A673 (cell line): ENCODE results near the gene SORL1. TPM values are rescaled to one million over a fixed set of nuclear protein-coding genes. Genes with fewer than 3 reads are reported as not detected.

Source experiments
- BruUV-seq: library from RNA; stranded (reverse); fragments of 400-500 nt; replicated peaks from 2 replicates; lab custom pipeline; 2021; lab: Mats Ljungman, UMichigan
- CTCF ChIA-PET: fragments of 300-600 bp; sonication (Branson Sonifier 250); formaldehyde crosslinking; loops from one replicate; lab custom pipeline; 2022; ENCODE audit warnings: antibody characterized with exemption; lab: Charles Lee
- POLR2A ChIA-PET: fragments of 300-600 bp; sonication (Branson Sonifier 250); formaldehyde crosslinking; loops from one replicate; lab custom pipeline; 2022; ENCODE audit warnings: antibody characterized with exemption; ENCODE audit not compliant: low non-redundant PET; lab: Charles Lee
- DNase-seq: peaks from one replicate; pipeline ENCODE4 v3.0.0-alpha.2; 2015; ENCODE audit warnings: low spot score
- H3K27ac ChIP-seq: fragments of 200-600 bp; sonication (generic); 2 replicates; pipeline ENCODE4 v1.5.1; 2016; ENCODE audit warnings: mixed run types, low read depth, mild to moderate bottlenecking, mixed read lengths, antibody characterized with exemption, low read length; ENCODE audit not compliant: poor library complexity, severe bottlenecking
- H3K27me3 ChIP-seq: fragments of 200-600 bp; sonication (generic); replicated peaks from 2 replicates; pipeline ENCODE4 v1.6.1; 2017; ENCODE audit warnings: mixed run types, low read depth, mild to moderate bottlenecking, mixed read lengths, antibody characterized with exemption, low read length; ENCODE audit not compliant: insufficient read depth, poor library complexity
- H3K36me3 ChIP-seq: fragments of 200-600 bp; sonication (generic); 2 replicates; pipeline ENCODE4 v1.6.1; 2016; ENCODE audit warnings: mixed run types, mild to moderate bottlenecking, mixed read lengths, antibody characterized with exemption, low read length; ENCODE audit not compliant: insufficient read depth, poor library complexity, severe bottlenecking
- H3K4me1 ChIP-seq: fragments of 200-600 bp; sonication (generic); 2 replicates; pipeline ENCODE4 v1.6.1; 2017; ENCODE audit warnings: mixed run types, mild to moderate bottlenecking, mixed read lengths, antibody characterized with exemption, low read length; ENCODE audit not compliant: insufficient read depth, poor library complexity, severe bottlenecking
- H3K4me3 ChIP-seq: fragments of 200-600 bp; sonication (generic); 2 replicates; pipeline ENCODE4 v1.5.1; 2016; ENCODE audit warnings: low read depth, mixed run types, mild to moderate bottlenecking, mixed read lengths, low read length; ENCODE audit not compliant: poor library complexity, severe bottlenecking
- H3K9me3 ChIP-seq: fragments of 200-600 bp; sonication (generic); 2 replicates; pipeline ENCODE4 v1.6.1; 2016; ENCODE audit warnings: mixed run types, low read depth, mild to moderate bottlenecking, mixed read lengths, antibody characterized with exemption, low read length; ENCODE audit not compliant: poor library complexity, severe bottlenecking
- CTCF ChIP-seq: fragments of 300-800, 200-600 bp; sonication (generic); conservative IDR thresholded peaks from 2 replicates; pipeline ENCODE4 v1.5.1; 2017; ENCODE audit warnings: low read depth, mild to moderate bottlenecking, antibody characterized with exemption, low read length, moderate library complexity, mixed read lengths
- EZH2 ChIP-seq: fragments of 200-600 bp; sonication (generic); IDR thresholded peaks from 2 replicates; pipeline ENCODE4 v1.6.1; 2017; ENCODE audit warnings: borderline replicate concordance, low read depth, mild to moderate bottlenecking, mixed read lengths, antibody characterized with exemption, low read length; ENCODE audit not compliant: poor library complexity, severe bottlenecking
- intact Hi-C: fragments of 100-400 bp; cut with micrococcal nuclease; formaldehyde crosslinking; loops from one replicate; pipeline ENCODE4 v1.10.0; 2022; ENCODE audit not compliant: unreplicated experiment
- total RNA-seq: library from RNA; stranded (reverse); gene quantifications from 2 replicates; pipeline ENCODE4 v1.2.3, GENCODE V29; 2021

Gene SORL1
- total RNA-seq, 1 experiment from 2014 or later: 0.95 TPM

- intact Hi-C loops: loop anchor here (2.0 to 5.0 kb wide), 3 partner anchors 138 to 917 kb away; partner anchors contain the start of genes SORL1 and SORL1-AS1
- POLR2A ChIA-PET: no interaction called here
- CTCF ChIA-PET: interaction anchor here (1.2 kb wide), 1 partner anchor 144 kb away, joined by 16 read pairs; no protein-coding TSS in a partner anchor
- no peaks in the 10 kb centered on the region for H3K36me3 ChIP-seq
- no peak overlapping the region for H3K27ac ChIP-seq
- no peaks in the 10 kb centered on the region for H3K27me3 ChIP-seq
- H3K4me1 ChIP-seq: no peaks in the 10 kb centered on the region
- H3K4me3 ChIP-seq: no peak overlapping the region
- TF ChIP-seq CTCF (no peak), EZH2 (no peak)
- BruUV-seq: no TSS peak
- DNase-seq: no peak
- no peaks in the 10 kb centered on the region for H3K9me3 ChIP-seq
Measured at GRCh38 chr11:121589946-121590537, 137.9 kb downstream of the SORL1 start.

- H3K27ac ChIP-seq: no peak overlapping the region
- H3K4me3 ChIP-seq: no peak overlapping the region
- POLR2A ChIA-PET: no interaction called here
- no peaks in the 10 kb centered on the region for H3K27me3 ChIP-seq
- CTCF ChIA-PET: interaction anchor here (0.6 to 1.4 kb wide), 10 partner anchors 9 to 390 kb away, joined by 3 to 16 read pairs (median 4); no protein-coding TSS in a partner anchor
- no peaks in the 10 kb centered on the region for H3K9me3 ChIP-seq
- TF ChIP-seq CTCF: no peak
- no peak for TF ChIP-seq EZH2
- BruUV-seq: no TSS peak
- H3K4me1 ChIP-seq: peaks cover 5% of the 10 kb centered on the region
- no peaks in the 10 kb centered on the region for H3K36me3 ChIP-seq
- DNase-seq: no peak
- intact Hi-C loops: loop anchor here (1.0 to 5.0 kb wide), 4 partner anchors 139 to 916 kb away; partner anchors contain the start of genes SORL1 and SORL1-AS1
Measured at GRCh38 chr11:121590772-121591404, 138.8 kb downstream of the SORL1 start.

- Histone ChIP-seq H3K27me3 (no peaks in the 10 kb centered on the region), H3K4me3 (no peak overlapping the region), H3K4me1 (peaks cover 11% of the 10 kb centered on the region), H3K36me3 (no peaks in the 10 kb centered on the region), H3K27ac (no peak overlapping the region), H3K9me3 (no peaks in the 10 kb centered on the region)
- intact Hi-C loops: loop anchor here (1.0 to 5.0 kb wide), 4 partner anchors 139 to 916 kb away; partner anchors contain the start of genes SORL1 and SORL1-AS1
- TF ChIP-seq EZH2: no peak
- TF ChIP-seq CTCF: peak; percentile 93
- CTCF ChIA-PET: interaction anchor here (0.6 to 1.4 kb wide), 11 partner anchors 10 to 916 kb away, joined by 3 to 16 read pairs (median 4); no protein-coding TSS in a partner anchor
- POLR2A ChIA-PET: no interaction called here
- peak; percentile 89 for DNase-seq
- BruUV-seq: no TSS peak
Measured at GRCh38 chr11:121591405-121592033, 139.4 kb downstream of the SORL1 start.
